GM19043 (cell line): ENCODE measurements around the gene MANF.

Experiments used
- ATAC-seq: cut with Tn5 transposase; IDR thresholded peaks from one replicate; pipeline ENCODE4 v1.9.1; 2021; ENCODE audit warnings: low read depth; ENCODE audit not compliant: unreplicated experiment

The MANF gene

GRCh38 chr3:51422211-51422610 lies 37.1 kb downstream of the MANF start:
- ATAC-seq = no peak

DNA sequence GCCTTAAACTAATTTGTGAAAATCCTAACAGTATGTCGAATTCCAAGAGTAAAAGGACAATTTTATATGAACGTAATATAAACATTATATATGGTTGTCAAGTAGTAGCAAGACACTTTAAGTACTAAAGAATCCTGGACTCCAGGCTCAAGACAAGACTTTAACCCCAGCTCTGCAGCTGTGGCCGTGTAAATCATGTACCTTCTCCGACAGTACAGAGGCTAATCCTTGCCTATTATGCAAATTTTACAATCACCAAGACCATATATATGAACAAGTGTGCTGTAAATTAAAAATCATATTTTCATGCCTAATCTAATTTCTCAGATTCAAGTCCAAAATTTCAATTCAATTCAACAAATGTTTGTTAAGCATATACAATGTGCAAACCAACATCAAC lies 41.8 kb downstream of the MANF start:
- no peak for ATAC-seq

DNA sequence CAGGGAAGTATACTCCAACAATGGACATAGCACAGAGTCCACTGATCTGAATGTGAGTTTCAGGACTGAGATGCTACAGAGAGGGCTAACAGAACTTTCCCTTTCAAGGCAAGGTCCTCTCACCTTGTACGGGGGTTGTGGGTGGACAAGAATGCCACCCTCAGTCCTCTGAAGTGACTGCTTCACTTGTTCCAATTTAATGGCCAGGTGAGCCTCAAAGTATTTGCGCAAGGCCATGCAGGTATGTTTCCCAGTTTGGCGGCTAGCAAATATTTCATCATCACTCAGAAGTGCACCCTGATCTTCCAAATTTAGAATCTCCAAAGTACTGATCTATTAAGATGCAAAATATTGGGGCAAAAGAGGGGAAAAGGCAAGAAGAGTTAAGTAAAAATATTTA lies 44.0 kb downstream of the MANF start:
- ATAC-seq = no peak

DNA sequence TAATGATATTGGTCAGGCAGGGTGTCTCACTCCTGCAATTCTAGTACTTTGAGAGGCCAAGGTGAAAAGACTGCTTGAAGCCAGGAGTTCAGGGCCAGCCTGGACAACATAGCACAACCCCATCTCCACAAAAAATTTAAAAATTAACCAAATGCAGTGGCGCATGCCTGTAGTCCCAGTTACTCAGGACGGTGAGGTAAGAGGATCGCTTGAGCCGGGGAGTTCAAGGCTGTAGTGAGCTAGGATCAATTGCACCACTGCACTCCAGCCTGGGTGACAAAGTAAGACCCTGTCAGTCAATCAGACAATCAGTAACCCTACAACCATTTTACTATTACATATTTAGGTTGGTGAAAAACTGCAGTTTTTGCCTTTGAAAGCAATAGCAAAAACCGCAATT lies 49.0 kb downstream of the MANF start:
- ATAC-seq = no peak

DNA sequence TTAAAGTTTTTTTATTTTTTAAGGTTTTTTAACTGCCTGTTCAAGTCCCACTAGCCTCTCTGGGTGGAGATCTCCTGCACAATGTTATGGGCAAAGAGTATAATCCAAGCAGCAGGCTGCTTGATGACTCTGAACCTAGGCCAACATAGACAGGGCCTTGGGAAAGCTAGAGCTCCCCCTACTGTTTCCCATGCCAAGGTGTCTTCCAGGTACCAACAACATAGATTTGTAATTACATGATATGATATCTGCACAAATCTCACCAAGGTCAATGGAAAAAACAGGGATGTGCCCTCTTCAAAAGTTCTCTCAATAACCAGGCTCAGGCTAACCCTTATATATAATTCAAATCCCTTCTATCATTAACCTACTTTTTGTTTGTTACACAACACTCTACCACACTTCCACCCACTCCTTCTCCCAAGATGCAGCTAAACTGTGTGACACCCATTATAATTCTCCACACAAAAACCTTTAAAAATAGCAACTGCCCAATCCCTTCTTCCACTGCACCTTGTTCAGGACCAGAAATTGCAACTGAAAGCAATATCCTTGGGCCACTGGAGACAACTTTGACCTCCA lies 49.7 kb downstream of the MANF start:
- no peak for ATAC-seq

GRCh38 chr3:51436998-51437639 lies 52.0 kb downstream of the MANF start:
- ATAC-seq = no peak
